WTC11 (cell line): ENCODE measurements around the gene TRIM41. TPM values are rescaled to one million over a fixed set of nuclear protein-coding genes. Genes with fewer than 3 reads are reported as not detected.
A peak's percentile ranks its signal among the peaks of the same experiment; 100 is the strongest.

Source experiments
- CBFB ChIP-seq: sonication (generic); formaldehyde crosslinking; IDR thresholded peaks from 2 replicates; pipeline ENCODE4 v1.8.1; 2022; ENCODE audit warnings: mild to moderate bottlenecking, low read depth, missing genetic modification reagents
- CREM ChIP-seq: sonication (generic); formaldehyde crosslinking; IDR thresholded peaks from 2 replicates; pipeline ENCODE4 v1.8.1; 2022; ENCODE audit warnings: mild to moderate bottlenecking, missing genetic modification reagents, moderate library complexity
- ETV6 ChIP-seq: sonication (generic); formaldehyde crosslinking; IDR thresholded peaks from 2 replicates; pipeline ENCODE4 v1.8.1; 2022; ENCODE audit warnings: mild to moderate bottlenecking, missing genetic modification reagents
- FOXJ3 ChIP-seq: sonication (generic); formaldehyde crosslinking; IDR thresholded peaks from 2 replicates; pipeline ENCODE4 v1.9.0; 2021; ENCODE audit warnings: missing genetic modification reagents, mild to moderate bottlenecking, borderline replicate concordance
- FOXP1 ChIP-seq: sonication (generic); formaldehyde crosslinking; IDR thresholded peaks from 2 replicates; pipeline ENCODE4 v1.8.0; 2022; ENCODE audit warnings: missing genetic modification reagents, mild to moderate bottlenecking, moderate library complexity, borderline replicate concordance
- GABPB1 ChIP-seq: sonication (generic); formaldehyde crosslinking; IDR thresholded peaks from 2 replicates; pipeline ENCODE4 v1.8.1; 2023; ENCODE audit warnings: mild to moderate bottlenecking, missing genetic modification reagents
- HMGA2 ChIP-seq: fragments of 250-450 bp; sonication (Bioruptor Pico); IDR thresholded peaks from 2 replicates; pipeline ENCODE4 v1.4.0; 2021; ENCODE audit warnings: mild to moderate bottlenecking, moderate library complexity
- SMAD4 ChIP-seq: sonication (generic); formaldehyde crosslinking; IDR thresholded peaks from 2 replicates; pipeline ENCODE4 v1.8.0; 2022; ENCODE audit warnings: mild to moderate bottlenecking, missing genetic modification reagents
- SP1 ChIP-seq: sonication (generic); formaldehyde crosslinking; conservative IDR thresholded peaks from 2 replicates; pipeline ENCODE4 v1.8.1; 2022; ENCODE audit warnings: missing genetic modification reagents
- TEAD1 ChIP-seq: sonication (generic); formaldehyde crosslinking; IDR thresholded peaks from 2 replicates; pipeline ENCODE4 v1.8.0; 2022; ENCODE audit warnings: mild to moderate bottlenecking, missing genetic modification reagents
- TEAD4 ChIP-seq: sonication (generic); formaldehyde crosslinking; IDR thresholded peaks from 2 replicates; pipeline ENCODE4 v1.8.0; 2022; ENCODE audit warnings: mild to moderate bottlenecking, missing genetic modification reagents
- ZNF121 ChIP-seq: sonication (generic); formaldehyde crosslinking; IDR thresholded peaks from 2 replicates; pipeline ENCODE4 v1.8.0; 2023; ENCODE audit warnings: missing genetic modification reagents
- ZNF219 ChIP-seq: sonication (generic); formaldehyde crosslinking; IDR thresholded peaks from 2 replicates; pipeline ENCODE4 v1.8.0; 2023; ENCODE audit warnings: missing genetic modification reagents, mild to moderate bottlenecking, borderline replicate concordance
- ZNF232 ChIP-seq: sonication (generic); formaldehyde crosslinking; IDR thresholded peaks from 2 replicates; pipeline ENCODE4 v1.8.0; 2022; ENCODE audit warnings: mild to moderate bottlenecking, missing genetic modification reagents
- ZNF396 ChIP-seq: fragments of 250-450 bp; sonication (Bioruptor Pico); IDR thresholded peaks from 2 replicates; pipeline ENCODE4 v1.8.0; 2021; ENCODE audit warnings: mild to moderate bottlenecking, moderate library complexity, borderline replicate concordance
- total RNA-seq: library from RNA; stranded (reverse); gene quantifications from 3 replicates; pipeline ENCODE4 v1.2.3, GENCODE V29; 2021
- TF ChIP-seq, protein P1 (sequence below): sonication (generic); formaldehyde crosslinking; IDR thresholded peaks from 2 replicates; pipeline ENCODE4 v1.8.1; 2023; ENCODE audit warnings: mild to moderate bottlenecking, missing genetic modification reagents, borderline replicate concordance
- TF ChIP-seq, protein P2 (sequence below): sonication (generic); formaldehyde crosslinking; IDR thresholded peaks from 2 replicates; pipeline ENCODE4 v1.8.1; 2022; ENCODE audit warnings: low read depth, mild to moderate bottlenecking, moderate library complexity, missing genetic modification reagents, borderline replicate concordance
- TF ChIP-seq, protein P3 (sequence below): sonication (generic); formaldehyde crosslinking; IDR thresholded peaks from 2 replicates; pipeline ENCODE4 v1.8.1; 2023; ENCODE audit warnings: mild to moderate bottlenecking, missing genetic modification reagents
- TF ChIP-seq, protein P4 (sequence below): sonication (generic); formaldehyde crosslinking; IDR thresholded peaks from 2 replicates; pipeline ENCODE4 v1.8.0; 2022; ENCODE audit warnings: mild to moderate bottlenecking, missing genetic modification reagents

TRIM41 gene
- total RNA-seq, 1 experiment from 2014 or later, result 33.5 TPM

DNA sequence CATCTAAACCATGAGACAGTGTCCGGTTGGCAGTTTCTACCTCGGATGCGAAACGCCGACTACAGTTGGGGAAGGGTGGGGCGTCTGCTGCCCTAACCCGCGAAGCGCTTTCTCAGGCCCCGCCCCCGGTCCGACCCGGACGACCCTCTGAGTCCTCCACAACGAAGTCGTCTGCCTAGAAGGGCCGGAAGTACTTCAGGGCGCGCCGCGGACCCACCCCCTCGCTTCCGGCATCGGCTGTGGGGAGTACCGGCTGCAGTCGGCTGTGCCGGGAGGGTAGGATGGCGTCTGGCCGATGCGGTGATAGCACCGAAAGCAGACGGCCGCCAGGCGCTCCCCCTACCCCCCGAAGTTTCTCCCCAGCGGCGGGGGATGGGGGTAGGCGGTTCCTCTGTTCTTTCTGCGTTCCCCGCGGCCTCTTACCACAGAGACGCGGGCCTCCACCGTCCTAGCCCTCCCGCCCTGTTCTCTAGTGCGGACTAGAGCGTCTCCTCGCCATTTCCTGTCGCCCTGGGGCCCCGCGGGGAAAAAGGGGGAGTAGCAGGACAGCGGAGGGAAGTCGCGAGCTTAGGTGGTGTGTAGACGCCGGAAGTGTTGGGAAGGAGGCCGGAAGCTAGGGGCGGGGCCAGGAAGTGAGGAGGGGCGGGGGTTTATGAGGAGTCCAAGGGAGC lies at the start of gene TRIM41 (continued):
- TF ChIP-seq, protein P1, sequence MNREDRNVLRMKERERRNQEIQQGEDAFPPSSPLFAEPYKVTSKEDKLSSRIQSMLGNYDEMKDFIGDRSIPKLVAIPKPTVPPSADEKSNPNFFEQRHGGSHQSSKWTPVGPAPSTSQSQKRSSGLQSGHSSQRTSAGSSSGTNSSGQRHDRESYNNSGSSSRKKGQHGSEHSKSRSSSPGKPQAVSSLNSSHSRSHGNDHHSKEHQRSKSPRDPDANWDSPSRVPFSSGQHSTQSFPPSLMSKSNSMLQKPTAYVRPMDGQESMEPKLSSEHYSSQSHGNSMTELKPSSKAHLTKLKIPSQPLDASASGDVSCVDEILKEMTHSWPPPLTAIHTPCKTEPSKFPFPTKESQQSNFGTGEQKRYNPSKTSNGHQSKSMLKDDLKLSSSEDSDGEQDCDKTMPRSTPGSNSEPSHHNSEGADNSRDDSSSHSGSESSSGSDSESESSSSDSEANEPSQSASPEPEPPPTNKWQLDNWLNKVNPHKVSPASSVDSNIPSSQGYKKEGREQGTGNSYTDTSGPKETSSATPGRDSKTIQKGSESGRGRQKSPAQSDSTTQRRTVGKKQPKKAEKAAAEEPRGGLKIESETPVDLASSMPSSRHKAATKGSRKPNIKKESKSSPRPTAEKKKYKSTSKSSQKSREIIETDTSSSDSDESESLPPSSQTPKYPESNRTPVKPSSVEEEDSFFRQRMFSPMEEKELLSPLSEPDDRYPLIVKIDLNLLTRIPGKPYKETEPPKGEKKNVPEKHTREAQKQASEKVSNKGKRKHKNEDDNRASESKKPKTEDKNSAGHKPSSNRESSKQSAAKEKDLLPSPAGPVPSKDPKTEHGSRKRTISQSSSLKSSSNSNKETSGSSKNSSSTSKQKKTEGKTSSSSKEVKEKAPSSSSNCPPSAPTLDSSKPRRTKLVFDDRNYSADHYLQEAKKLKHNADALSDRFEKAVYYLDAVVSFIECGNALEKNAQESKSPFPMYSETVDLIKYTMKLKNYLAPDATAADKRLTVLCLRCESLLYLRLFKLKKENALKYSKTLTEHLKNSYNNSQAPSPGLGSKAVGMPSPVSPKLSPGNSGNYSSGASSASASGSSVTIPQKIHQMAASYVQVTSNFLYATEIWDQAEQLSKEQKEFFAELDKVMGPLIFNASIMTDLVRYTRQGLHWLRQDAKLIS (CRISPR knock-in tag), result no peak
- TF ChIP-seq, protein P2, sequence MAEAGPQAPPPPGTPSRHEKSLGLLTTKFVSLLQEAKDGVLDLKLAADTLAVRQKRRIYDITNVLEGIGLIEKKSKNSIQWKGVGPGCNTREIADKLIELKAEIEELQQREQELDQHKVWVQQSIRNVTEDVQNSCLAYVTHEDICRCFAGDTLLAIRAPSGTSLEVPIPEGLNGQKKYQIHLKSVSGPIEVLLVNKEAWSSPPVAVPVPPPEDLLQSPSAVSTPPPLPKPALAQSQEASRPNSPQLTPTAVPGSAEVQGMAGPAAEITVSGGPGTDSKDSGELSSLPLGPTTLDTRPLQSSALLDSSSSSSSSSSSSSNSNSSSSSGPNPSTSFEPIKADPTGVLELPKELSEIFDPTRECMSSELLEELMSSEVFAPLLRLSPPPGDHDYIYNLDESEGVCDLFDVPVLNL (CRISPR knock-in tag), result no peak
- peak; percentile 55; the same call in 1 of the 2 replicates for TF ChIP-seq SMAD4 (CRISPR knock-in tag)
- TF ChIP-seq TEAD4, result 0 out of 2 replicates have a peak, but pooled peaks have one; percentile 51
- no peak for TF ChIP-seq CBFB (CRISPR knock-in tag)
- TF ChIP-seq, protein P3, sequence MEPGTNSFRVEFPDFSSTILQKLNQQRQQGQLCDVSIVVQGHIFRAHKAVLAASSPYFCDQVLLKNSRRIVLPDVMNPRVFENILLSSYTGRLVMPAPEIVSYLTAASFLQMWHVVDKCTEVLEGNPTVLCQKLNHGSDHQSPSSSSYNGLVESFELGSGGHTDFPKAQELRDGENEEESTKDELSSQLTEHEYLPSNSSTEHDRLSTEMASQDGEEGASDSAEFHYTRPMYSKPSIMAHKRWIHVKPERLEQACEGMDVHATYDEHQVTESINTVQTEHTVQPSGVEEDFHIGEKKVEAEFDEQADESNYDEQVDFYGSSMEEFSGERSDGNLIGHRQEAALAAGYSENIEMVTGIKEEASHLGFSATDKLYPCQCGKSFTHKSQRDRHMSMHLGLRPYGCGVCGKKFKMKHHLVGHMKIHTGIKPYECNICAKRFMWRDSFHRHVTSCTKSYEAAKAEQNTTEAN (CRISPR knock-in tag), result peak; percentile 77; the same call in 1 of the 2 replicates
- TF ChIP-seq, protein P4, sequence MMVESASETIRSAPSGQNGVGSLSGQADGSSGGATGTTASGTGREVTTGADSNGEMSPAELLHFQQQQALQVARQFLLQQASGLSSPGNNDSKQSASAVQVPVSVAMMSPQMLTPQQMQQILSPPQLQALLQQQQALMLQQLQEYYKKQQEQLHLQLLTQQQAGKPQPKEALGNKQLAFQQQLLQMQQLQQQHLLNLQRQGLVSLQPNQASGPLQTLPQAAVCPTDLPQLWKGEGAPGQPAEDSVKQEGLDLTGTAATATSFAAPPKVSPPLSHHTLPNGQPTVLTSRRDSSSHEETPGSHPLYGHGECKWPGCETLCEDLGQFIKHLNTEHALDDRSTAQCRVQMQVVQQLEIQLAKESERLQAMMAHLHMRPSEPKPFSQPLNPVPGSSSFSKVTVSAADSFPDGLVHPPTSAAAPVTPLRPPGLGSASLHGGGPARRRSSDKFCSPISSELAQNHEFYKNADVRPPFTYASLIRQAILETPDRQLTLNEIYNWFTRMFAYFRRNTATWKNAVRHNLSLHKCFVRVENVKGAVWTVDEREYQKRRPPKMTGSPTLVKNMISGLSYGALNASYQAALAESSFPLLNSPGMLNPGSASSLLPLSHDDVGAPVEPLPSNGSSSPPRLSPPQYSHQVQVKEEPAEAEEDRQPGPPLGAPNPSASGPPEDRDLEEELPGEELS (CRISPR knock-in tag), result 0 out of 2 replicates have a peak, but pooled peaks have one; percentile 30
- peak; percentile 97 for TF ChIP-seq ETV6 (CRISPR knock-in tag)
- TF ChIP-seq TEAD1 (CRISPR knock-in tag), result peak; percentile 71
- 0 out of 2 replicates have a peak, but pooled peaks have one; percentile 55 for TF ChIP-seq ZNF219 (CRISPR knock-in tag)
- TF ChIP-seq ZNF121 (CRISPR knock-in tag), result no peak
- peak; percentile 70 for TF ChIP-seq ZNF232 (CRISPR knock-in tag)
- peak; percentile 43; the same call in 1 of the 2 replicates for TF ChIP-seq CREM (CRISPR knock-in tag)
- peak; percentile 72; the same call in 1 of the 2 replicates for TF ChIP-seq FOXP1 (CRISPR knock-in tag)
- no peak for TF ChIP-seq HMGA2 (CRISPR knock-in tag)
- TF ChIP-seq ZNF396 (CRISPR knock-in tag), result no peak
- TF ChIP-seq SP1 (CRISPR knock-in tag), result peak; percentile 86
- TF ChIP-seq FOXJ3 (CRISPR knock-in tag), result no peak
- peak; percentile 75 for TF ChIP-seq GABPB1
